Measurements from ENCODE around the gene XXYLT1.

GRCh38 chr3:195020185-195020584 is 250.8 kb downstream of the XXYLT1 start:
- TF ChIP-seq, protein P1, sequence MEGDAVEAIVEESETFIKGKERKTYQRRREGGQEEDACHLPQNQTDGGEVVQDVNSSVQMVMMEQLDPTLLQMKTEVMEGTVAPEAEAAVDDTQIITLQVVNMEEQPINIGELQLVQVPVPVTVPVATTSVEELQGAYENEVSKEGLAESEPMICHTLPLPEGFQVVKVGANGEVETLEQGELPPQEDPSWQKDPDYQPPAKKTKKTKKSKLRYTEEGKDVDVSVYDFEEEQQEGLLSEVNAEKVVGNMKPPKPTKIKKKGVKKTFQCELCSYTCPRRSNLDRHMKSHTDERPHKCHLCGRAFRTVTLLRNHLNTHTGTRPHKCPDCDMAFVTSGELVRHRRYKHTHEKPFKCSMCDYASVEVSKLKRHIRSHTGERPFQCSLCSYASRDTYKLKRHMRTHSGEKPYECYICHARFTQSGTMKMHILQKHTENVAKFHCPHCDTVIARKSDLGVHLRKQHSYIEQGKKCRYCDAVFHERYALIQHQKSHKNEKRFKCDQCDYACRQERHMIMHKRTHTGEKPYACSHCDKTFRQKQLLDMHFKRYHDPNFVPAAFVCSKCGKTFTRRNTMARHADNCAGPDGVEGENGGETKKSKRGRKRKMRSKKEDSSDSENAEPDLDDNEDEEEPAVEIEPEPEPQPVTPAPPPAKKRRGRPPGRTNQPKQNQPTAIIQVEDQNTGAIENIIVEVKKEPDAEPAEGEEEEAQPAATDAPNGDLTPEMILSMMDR (IDR thresholded peaks at IDR 0.05; ENCODE audit: low read depth, low read length, poor library complexity, severe bottlenecking): no peak
- TF ChIP-seq EZH2phosphoT487 (IDR thresholded peaks at IDR 0.05; ENCODE audit: borderline replicate concordance, low read length): no peak

Measured in DOHH2 (cell line).